OCI-LY1 (cell line): ENCODE data around the gene SHANK3.

ENCODE experiments used
- H2AFZ ChIP-seq: fragments of 200-600 bp; sonication (generic), shearing (Covaris generic); 2 replicates; pipeline ENCODE4 v1.6.0; 2014; ENCODE audit warnings: antibody characterized with exemption, mild to moderate bottlenecking, low read length
- H3F3A ChIP-seq: fragments of 200-600 bp; sonication (generic), shearing (Covaris generic); 2 replicates; pipeline ENCODE4 v1.6.0; 2014; ENCODE audit warnings: mild to moderate bottlenecking, antibody characterized with exemption, low read length, moderate library complexity; ENCODE audit not compliant: insufficient read depth
- H3K27ac ChIP-seq: fragments of 200-600 bp; sonication (generic); 2 replicates; pipeline ENCODE4 v1.5.1; 2014; ENCODE audit warnings: low read length, mixed run types, mild to moderate bottlenecking, low read depth; ENCODE audit not compliant: poor library complexity, severe bottlenecking
- H3K27me3 ChIP-seq: fragments of 200-600 bp; sonication (generic); 2 replicates; pipeline ENCODE4 v1.6.0; 2014; ENCODE audit warnings: antibody characterized with exemption, mild to moderate bottlenecking, low read length, moderate library complexity; ENCODE audit not compliant: insufficient read depth
- H3K36me3 ChIP-seq: fragments of 200-600 bp; sonication (generic); 2 replicates; pipeline ENCODE4 v1.6.1; 2014; ENCODE audit warnings: mild to moderate bottlenecking, antibody characterized with exemption, low read length, moderate library complexity, mixed read lengths; ENCODE audit not compliant: insufficient read depth
- H3K4me1 ChIP-seq: fragments of 200-600 bp; sonication (generic); 2 replicates; pipeline ENCODE4 v1.5.1; 2014; ENCODE audit warnings: mild to moderate bottlenecking, low read length, moderate library complexity; ENCODE audit not compliant: insufficient read depth, severe bottlenecking
- H3K4me2 ChIP-seq: fragments of 200-600 bp; sonication (generic), shearing (Covaris generic); 2 replicates; pipeline ENCODE4 v1.6.1; 2014; ENCODE audit warnings: low read length
- H3K4me3 ChIP-seq: fragments of 200-600 bp; sonication (generic); 2 replicates; pipeline ENCODE4 v1.5.1; 2014; ENCODE audit warnings: low read length, low read depth, mild to moderate bottlenecking, mixed read lengths; ENCODE audit not compliant: poor library complexity, severe bottlenecking
- H3K79me2 ChIP-seq: fragments of 200-600 bp; shearing (Covaris generic); 2 replicates; pipeline ENCODE4 v1.6.1; 2016; ENCODE audit warnings: mixed run types, low read length, mixed read lengths; ENCODE audit not compliant: insufficient read depth
- H3K9ac ChIP-seq: fragments of 200-600 bp; sonication (generic), shearing (Covaris generic); 2 replicates; pipeline ENCODE4 v1.6.1; 2014; ENCODE audit warnings: mild to moderate bottlenecking, low read length, mixed read lengths
- H3K9me2 ChIP-seq: fragments of 200-600 bp; sonication (generic), shearing (Covaris generic); 2 replicates; pipeline ENCODE4 v1.6.1; 2014; ENCODE audit warnings: low read depth, mild to moderate bottlenecking, low read length, mixed read lengths
- H3K9me3 ChIP-seq: fragments of 200-600 bp; shearing (Covaris generic); 2 replicates; pipeline ENCODE4 v1.6.1; 2014; ENCODE audit warnings: low read length, mixed read lengths
- H4K20me1 ChIP-seq: fragments of 200-600 bp; sonication (generic), shearing (Covaris generic); 2 replicates; pipeline ENCODE4 v1.6.0; 2016; ENCODE audit warnings: mild to moderate bottlenecking, low read length; ENCODE audit not compliant: insufficient read depth
- EZH2 ChIP-seq: fragments of 200-600 bp; sonication (generic), shearing (Covaris generic); IDR thresholded peaks from 2 replicates; pipeline ENCODE4 v1.8.0; 2017; ENCODE audit warnings: borderline replicate concordance, mixed run types, mild to moderate bottlenecking, antibody characterized with exemption, low read length, moderate library complexity, mixed read lengths
- TF ChIP-seq, protein P1 (sequence below): fragments of 200-600 bp; sonication (generic), shearing (Covaris generic); IDR thresholded peaks from 2 replicates; pipeline ENCODE4 v1.5.1; 2017; ENCODE audit warnings: mild to moderate bottlenecking, antibody characterized with exemption, low read length, moderate library complexity, mixed read lengths

SHANK3 gene

DNA sequence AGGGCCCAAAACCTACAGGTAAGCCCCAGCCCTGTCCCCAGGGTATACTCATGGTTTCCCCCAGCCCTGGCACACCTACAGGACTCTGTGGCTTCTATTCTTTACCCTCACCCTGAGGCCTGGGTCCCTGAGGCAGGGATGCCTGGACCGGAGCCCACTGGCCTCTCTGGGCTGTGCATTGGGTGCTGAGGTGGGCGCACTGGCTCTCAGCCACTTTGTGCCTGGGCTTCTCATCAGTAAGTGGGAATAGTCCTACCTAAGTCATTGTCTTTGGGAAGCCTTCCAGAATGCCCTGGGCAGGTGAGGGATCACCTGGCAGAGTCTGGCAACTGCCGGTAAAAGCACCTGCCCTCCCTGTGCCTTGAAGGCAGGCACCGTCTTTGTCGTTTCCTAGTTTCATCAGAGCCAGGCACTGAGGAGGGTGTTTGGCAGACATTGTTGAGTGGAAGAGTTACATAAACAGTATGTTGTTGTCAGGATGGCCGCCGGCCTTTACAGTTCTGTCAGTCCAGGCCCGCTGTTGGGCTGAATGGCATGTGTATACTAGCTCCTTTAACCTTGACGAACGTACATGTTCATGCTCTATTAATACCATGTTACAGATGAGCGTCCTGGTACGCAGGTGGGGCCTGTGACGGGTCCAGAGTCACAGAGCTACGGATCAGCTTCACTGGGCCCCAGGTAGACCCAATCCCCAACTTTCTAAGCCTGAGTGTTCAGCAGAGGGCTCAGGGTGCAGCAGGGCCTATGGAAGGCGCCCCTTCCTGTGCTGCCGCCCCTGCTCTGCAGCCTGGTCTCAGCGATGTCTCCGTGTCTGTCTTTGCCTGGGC lies 23.0 kb downstream of the SHANK3 start:
- Histone ChIP-seq H3K9me2 (no peaks in the 10 kb centered on the region), H3K9ac (no peak overlapping the region), H3K4me2 (no peak overlapping the region), H3K27ac (no peak overlapping the region), H3F3A (no peaks in the 10 kb centered on the region), H3K4me3 (no peak overlapping the region), H2AFZ (no peak overlapping the region), H3K36me3 (no peaks in the 10 kb centered on the region), H3K27me3 (no peaks in the 10 kb centered on the region; the same call in 1 of the 2 replicates), H3K9me3 (no peaks in the 10 kb centered on the region), H4K20me1 (no peaks in the 10 kb centered on the region), H3K79me2 (no peaks in the 10 kb centered on the region), H3K4me1 (no peaks in the 10 kb centered on the region)
- no peak for TF ChIP-seq EZH2
- TF ChIP-seq, protein P1, sequence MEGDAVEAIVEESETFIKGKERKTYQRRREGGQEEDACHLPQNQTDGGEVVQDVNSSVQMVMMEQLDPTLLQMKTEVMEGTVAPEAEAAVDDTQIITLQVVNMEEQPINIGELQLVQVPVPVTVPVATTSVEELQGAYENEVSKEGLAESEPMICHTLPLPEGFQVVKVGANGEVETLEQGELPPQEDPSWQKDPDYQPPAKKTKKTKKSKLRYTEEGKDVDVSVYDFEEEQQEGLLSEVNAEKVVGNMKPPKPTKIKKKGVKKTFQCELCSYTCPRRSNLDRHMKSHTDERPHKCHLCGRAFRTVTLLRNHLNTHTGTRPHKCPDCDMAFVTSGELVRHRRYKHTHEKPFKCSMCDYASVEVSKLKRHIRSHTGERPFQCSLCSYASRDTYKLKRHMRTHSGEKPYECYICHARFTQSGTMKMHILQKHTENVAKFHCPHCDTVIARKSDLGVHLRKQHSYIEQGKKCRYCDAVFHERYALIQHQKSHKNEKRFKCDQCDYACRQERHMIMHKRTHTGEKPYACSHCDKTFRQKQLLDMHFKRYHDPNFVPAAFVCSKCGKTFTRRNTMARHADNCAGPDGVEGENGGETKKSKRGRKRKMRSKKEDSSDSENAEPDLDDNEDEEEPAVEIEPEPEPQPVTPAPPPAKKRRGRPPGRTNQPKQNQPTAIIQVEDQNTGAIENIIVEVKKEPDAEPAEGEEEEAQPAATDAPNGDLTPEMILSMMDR, result no peak

DNA sequence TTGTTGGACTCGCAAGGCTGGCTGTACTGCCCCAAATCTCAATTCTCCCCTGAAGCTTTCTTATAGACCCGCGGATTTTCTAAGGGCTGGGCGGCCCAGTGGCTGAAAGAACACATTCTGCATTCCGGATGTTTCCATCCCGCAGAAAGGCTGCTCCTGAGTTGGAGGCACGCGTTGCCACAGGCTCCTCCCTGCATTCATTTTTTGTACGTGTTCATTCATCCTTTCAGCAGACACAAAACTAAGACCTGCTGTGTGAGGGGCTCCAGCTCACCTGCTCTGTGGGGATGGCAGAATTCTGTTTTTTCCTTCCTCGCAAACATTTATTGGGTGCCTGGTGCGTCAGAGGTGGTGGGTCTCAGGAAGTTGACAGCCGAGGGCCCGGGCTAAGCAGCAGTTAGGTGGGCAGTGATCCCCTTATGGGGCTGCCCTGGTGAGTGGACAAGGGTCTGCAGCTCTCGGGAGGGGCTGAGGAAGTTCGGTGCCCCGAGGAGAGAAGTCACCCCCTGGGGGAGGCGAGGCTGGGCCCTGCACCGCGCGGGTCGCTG lies 23.7 kb downstream of the SHANK3 start:
- no peak overlapping the region for H3K4me2 ChIP-seq
- no peaks in the 10 kb centered on the region for H3K9me2 ChIP-seq
- H3K4me3 ChIP-seq, result no peak overlapping the region
- no peaks in the 10 kb centered on the region for H3K9me3 ChIP-seq
- no peak overlapping the region for H2AFZ ChIP-seq
- no peaks in the 10 kb centered on the region for H3K4me1 ChIP-seq
- no peak overlapping the region for H3K9ac ChIP-seq
- no peaks in the 10 kb centered on the region for H4K20me1 ChIP-seq
- H3F3A ChIP-seq, result no peaks in the 10 kb centered on the region
- no peak overlapping the region for H3K27ac ChIP-seq
- TF ChIP-seq EZH2, result no peak
- TF ChIP-seq, protein P1, result no peak
- H3K79me2 ChIP-seq, result no peaks in the 10 kb centered on the region
- H3K36me3 ChIP-seq, result no peaks in the 10 kb centered on the region
- H3K27me3 ChIP-seq, result no peaks in the 10 kb centered on the region; the same call in 1 of the 2 replicates

DNA sequence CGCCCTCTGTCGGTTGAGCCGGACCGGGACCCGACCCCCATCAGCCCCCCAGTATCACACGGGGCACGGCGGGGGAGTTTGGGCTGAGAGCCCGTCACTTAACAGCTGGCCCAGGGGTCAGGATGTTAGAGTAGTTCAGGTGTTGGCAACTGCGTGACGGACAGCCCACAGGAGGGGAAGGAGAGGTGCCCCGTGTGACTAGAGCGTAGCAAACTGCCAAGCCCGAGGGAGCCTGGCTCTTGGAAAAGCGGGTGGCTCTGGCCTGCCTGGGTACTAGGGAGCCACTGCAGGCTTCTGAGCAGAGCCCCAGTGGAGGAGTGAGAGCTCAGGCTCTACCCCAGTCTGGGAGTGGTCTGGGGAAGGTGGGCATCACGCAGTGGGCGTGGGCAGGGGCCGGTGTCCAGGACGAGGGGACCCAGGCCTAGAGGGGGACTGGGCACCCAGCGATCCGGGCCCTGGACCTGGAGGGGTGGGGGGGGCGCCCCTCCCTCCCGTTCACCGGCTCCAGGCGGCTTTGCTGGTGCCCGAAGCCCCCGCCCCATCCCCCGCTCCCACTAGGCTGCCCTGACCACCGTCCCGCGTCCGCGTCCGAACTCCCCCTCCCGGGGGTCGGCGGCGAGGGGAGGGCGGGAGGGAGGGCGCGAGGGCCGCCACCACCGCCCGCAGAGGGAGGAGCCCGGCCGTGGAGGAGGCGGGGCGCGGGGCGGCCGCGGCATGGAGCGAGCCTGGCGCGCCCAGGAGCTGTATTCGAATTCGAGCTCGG lies 24.4 kb downstream of the SHANK3 start:
- no peaks in the 10 kb centered on the region for H3K36me3 ChIP-seq
- no peaks in the 10 kb centered on the region for H3K9me3 ChIP-seq
- no peak overlapping the region for H3K4me3 ChIP-seq
- no peaks in the 10 kb centered on the region for H4K20me1 ChIP-seq
- H3K9ac ChIP-seq, result no peak overlapping the region
- no peak overlapping the region for H2AFZ ChIP-seq
- no peaks in the 10 kb centered on the region for H3K79me2 ChIP-seq
- no peaks in the 10 kb centered on the region for H3K4me1 ChIP-seq
- TF ChIP-seq, protein P1, result no peak
- no peak for TF ChIP-seq EZH2
- H3F3A ChIP-seq, result no peaks in the 10 kb centered on the region
- no peak overlapping the region for H3K4me2 ChIP-seq
- H3K9me2 ChIP-seq, result no peaks in the 10 kb centered on the region
- no peaks in the 10 kb centered on the region; the same call in 1 of the 2 replicates for H3K27me3 ChIP-seq
- no peak overlapping the region for H3K27ac ChIP-seq
